Endometrial microvascular endothelial cells (primary cell): Measurements from ENCODE around the gene SNAP23. TPM values are rescaled to one million over a fixed set of nuclear protein-coding genes. Genes with fewer than 3 reads are reported as not detected.
"Not testable (repeated sequence)": the region's sequence is repeated elsewhere in the genome, so short reads cannot be mapped to it uniquely, and the experiment has no call there.

Experiments
- in situ Hi-C: cut with HindIII; loops from 2 replicates; pipeline ENCODE4 v1.10.0; 2017; ENCODE audit warnings: low sequenced_read_pairs, low pct_unique_long_range_greater_than_20kb; ENCODE audit errors: inconsistent ontology term
- total RNA-seq: library from RNA; depleted of rRNA; stranded (reverse); fragments of >200 nt; gene quantifications from one replicate; pipeline ENCODE4 v1.2.3, GENCODE V29; 2015; ENCODE audit errors: inconsistent ontology term

The SNAP23 gene
- total RNA-seq, 1 donor from 2014 or later: 147 TPM

DNA sequence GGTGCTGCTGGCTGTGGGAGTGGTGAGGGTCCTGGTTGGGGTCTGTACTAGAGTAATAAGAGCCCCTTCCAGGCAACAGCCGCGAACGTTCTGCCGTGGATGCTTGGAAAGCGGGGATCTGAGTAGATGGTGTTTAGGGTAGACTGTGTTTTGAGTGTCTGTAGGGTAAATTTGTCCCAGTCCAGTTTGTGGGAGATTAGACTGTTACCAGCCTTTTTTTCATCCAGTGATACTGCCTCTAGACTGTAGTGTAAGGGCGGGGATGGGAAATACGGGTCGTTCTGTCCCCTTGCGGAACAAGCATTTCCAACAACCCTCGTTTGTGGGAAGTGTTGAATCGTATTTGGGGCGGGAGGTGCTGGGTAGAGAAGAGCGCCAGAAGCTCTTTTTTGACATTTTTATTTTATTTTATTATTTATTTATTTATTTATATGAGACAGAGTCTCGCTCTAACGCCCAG, 53.6 kb downstream of the SNAP23 start:
- in situ Hi-C loops: no loop called here

DNA sequence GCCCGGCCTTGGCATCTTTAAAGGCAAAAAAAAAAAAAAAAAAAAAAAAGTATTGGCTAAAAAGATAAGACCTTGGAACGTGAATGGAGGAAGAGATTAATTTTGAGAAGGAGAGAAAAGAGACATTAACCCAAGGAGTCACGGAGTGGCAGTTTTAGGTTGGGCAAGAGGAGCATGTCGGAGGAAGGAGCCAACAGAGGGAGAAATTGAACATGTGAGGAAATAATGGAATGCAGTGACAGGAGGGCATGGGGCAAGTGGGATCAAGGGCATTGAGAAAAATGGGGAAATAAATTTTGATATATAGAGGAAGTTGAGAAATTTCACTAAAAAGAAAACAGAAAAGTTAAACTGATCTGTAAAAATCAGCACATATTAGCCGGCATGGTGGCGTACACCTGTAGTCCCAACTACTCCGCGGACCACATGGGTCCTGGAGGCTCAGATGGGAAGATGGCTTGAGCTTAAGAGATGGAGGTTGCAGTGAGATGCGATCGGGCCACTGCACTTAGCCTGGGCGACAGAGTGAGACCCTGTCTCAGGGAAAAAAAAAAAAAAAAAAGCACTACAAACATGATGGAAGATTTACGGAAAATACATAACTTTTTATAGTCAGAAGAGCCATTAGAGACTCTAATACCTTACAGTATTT, 54.4 kb downstream of the SNAP23 start:
- in situ Hi-C loops: no loop called here

DNA sequence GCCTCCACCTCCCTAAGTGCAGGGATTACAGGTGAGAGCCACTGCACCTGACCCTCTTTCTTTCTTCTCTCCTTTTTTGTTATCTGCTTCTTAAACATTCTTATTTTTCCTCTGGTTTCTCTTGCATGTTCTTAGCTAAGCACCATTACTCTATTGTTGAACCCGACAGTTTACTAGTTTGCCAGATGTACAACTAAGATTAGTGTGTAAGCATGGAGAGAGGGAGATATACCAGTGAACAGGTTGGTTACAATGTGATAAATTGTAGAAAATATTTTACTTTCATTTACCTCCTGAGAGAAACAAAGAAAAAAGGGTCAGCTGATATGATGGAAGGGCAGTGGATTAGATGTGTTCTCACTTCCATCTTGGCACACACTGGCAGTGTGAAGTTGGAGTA, 58.1 kb downstream of the SNAP23 start:
- in situ Hi-C loops: no loop called here

DNA sequence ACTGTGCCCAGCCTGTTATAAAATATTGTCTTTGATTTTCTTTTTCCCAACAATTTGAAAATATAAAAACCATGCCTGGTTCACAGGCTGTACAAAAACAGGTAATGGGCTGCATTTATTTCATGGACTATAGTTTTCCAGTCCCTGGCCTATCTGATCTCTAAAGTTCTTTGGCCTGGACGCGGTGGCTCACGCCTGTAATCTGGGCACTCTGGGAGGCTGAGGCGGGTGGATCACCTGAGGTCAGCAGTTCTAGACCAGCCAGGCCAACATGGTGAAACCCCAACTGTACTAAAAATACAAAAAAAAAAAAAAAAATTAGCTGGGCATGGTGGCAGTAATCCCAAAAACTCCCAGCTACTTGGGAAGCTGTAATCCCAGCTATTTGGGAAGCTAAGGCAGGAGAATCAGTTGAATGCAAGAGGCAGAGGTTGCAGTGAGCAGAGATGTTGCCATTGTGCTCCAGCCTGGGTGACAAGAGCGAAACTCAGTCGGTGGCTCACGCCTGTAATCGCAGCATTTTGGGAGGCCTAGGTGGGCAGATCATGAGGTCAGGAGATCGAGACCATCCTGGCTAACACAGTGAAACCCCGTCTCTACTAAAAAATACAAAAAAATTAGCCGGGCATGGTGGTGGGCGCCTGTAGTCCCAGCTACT, 61.2 kb downstream of the SNAP23 start:
- in situ Hi-C loops: not testable (repeated sequence)

- in situ Hi-C loops: no loop called here
Observed at GRCh38 chr15:42558739-42559138, 63.3 kb downstream of the SNAP23 start.

- in situ Hi-C loops: no loop called here
Observed at GRCh38 chr15:42575188-42576039, 80.0 kb downstream of the SNAP23 start, which contains the start of gene STARD9. STARD9 (plus strand) TSS chr15:42575606; CDS start chr15:42575716, 110 bp downstream.

DNA sequence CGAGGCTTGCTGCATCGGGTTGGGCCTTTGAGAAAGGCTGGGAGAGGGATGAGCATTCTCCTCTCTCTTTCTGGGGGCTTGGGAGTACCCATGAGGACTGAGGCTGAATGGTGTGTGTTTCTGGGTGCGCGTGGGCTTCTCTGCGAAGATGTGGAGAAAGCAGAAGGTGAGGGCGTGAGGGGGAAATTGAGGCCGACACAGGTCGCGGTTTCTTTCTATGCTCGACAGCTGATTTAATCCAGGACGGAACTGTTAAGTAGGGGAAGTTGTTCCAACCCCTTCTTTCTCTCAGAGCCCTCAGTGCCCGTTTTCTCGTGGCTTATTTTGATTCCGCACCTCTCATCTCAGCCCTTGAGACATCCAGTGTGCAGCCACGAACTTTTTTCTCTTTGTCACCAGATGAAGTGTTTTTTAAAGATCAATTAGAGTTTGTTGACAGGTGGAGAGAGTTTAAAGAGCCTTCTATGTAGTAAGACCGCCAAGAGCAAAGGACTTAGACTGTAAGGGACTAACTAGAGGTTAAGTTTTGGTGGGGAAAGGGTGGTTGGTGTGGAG, 80.7 kb downstream of the SNAP23 start:
- in situ Hi-C loops: no loop called here

DNA sequence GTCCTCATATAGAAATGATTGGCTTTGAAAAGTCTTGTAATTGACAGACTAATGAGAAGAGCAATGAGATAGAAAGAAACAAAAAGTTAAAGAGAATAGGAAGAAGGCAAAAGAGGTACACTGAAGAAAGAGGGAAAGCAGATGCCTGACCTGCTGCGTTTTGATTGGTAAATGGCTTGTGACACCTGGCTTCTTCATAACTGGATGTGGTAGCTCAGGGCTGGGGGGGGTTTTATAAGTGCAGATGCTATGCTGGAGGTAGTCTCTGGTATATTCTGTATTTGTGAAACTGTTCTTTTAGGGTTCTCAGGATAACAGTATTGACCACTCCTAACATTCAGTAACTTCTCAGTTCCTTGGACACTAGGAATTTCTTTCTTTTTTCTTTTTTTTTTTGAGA, 81.3 kb downstream of the SNAP23 start:
- in situ Hi-C loops: no loop called here

- in situ Hi-C loops: no loop called here
Observed at GRCh38 chr15:42577514-42578031, 82.1 kb downstream of the SNAP23 start.

GRCh38 chr15:42578984-42579537, 83.6 kb downstream of the SNAP23 start:
- in situ Hi-C loops: no loop called here

- in situ Hi-C loops: no loop called here
Observed at GRCh38 chr15:42581272-42581730, 85.9 kb downstream of the SNAP23 start.

Other genes with a start within 250 kb of the SNAP23 start
- gene GANC, start 222.4 kb upstream of the SNAP23 start, total RNA-seq: 11.1 TPM
- 35.3 TPM for gene TMEM87A, start 222.2 kb upstream of the SNAP23 start, total RNA-seq
- gene CAPN3, start 136.1 kb upstream of the SNAP23 start, total RNA-seq: 0.09 TPM
- gene ZNF106, start 4.5 kb upstream of the SNAP23 start, total RNA-seq: 43.7 TPM
- 22.3 TPM for gene LRRC57, start 53.2 kb downstream of the SNAP23 start, total RNA-seq
- 54.8 TPM for gene HAUS2, start 53.2 kb downstream of the SNAP23 start, total RNA-seq
- 3.2 TPM for gene STARD9, start 80.0 kb downstream of the SNAP23 start, total RNA-seq
- gene CDAN1, start 241.5 kb downstream of the SNAP23 start, total RNA-seq: 16.6 TPM